Tibial nerve (tissue), 4 donors: Measurements from ENCODE around the gene DPH1.

ENCODE experiments used
- EP300 ChIP-seq, 2 donors: sonication (generic); formaldehyde crosslinking; IDR thresholded peaks; one replicate each; pipeline ENCODE4 v1.6.1; 2017; ENCODE audit warnings: antibody characterized with exemption in 2 of 2, mild to moderate bottlenecking in 1 of 2
- POLR2A ChIP-seq, 2 donors: fragments of 450-650 bp; IDR thresholded peaks; one replicate each; pipeline ENCODE4 v1.6.1; 2017; ENCODE audit warnings: antibody characterized with exemption in 2 of 2, mild to moderate bottlenecking in 2 of 2, moderate library complexity in 2 of 2
- TF ChIP-seq, protein P1 (sequence below), 5 experiments: fragments of 200-600 bp in 3 of 5; fragments of 450-650 bp in 2 of 5; sonication (generic) in 3 of 5; IDR thresholded peaks; one replicate each; pipeline ENCODE4 v1.5.1; 2016 to 2019; ENCODE audit warnings: antibody characterized with exemption in 5 of 5, mild to moderate bottlenecking in 3 of 5, moderate library complexity in 2 of 5

DNA sequence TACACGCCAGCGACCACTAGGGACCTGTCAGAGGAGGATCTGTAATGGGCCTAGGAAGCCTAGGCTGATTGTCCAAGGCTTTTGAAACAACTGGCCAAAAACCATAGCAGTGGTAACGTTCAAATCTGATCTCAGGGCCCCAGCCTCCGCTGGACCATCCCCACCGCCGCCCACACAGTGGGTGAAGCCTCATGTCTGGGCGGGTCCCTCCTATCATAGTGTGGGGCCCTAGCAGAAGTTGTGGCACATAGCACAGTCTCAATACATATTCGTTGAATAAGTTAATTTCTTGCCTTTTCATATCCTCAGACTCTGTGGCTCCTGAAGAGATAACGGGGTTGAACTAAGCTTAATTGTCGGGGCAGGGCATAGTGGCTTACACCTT, 818 bp downstream of the DPH1 start:
- TF ChIP-seq, protein P1, sequence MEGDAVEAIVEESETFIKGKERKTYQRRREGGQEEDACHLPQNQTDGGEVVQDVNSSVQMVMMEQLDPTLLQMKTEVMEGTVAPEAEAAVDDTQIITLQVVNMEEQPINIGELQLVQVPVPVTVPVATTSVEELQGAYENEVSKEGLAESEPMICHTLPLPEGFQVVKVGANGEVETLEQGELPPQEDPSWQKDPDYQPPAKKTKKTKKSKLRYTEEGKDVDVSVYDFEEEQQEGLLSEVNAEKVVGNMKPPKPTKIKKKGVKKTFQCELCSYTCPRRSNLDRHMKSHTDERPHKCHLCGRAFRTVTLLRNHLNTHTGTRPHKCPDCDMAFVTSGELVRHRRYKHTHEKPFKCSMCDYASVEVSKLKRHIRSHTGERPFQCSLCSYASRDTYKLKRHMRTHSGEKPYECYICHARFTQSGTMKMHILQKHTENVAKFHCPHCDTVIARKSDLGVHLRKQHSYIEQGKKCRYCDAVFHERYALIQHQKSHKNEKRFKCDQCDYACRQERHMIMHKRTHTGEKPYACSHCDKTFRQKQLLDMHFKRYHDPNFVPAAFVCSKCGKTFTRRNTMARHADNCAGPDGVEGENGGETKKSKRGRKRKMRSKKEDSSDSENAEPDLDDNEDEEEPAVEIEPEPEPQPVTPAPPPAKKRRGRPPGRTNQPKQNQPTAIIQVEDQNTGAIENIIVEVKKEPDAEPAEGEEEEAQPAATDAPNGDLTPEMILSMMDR (IDR thresholded peaks at IDR 0.05), result peak in 2 of 5 experiments; percentile 27 to 34
- TF ChIP-seq POLR2A (IDR thresholded peaks at IDR 0.05) (no peak), EP300 (IDR thresholded peaks at IDR 0.05) (no peak)
